Activated CD4-positive, alpha-beta T cell treated with anti-CD3 and anti-CD28 coated beads, Interleukin-2, amount 50 U/mL, for 4 hours (primary cell): ENCODE data around the gene MGAT5.
A peak's percentile ranks its signal among the peaks of the same experiment; 100 is the strongest.

Source experiments
- DNase-seq, 2 experiments: peaks; one replicate each; pipeline ENCODE4 v3.0.0-alpha.2; 2020

The MGAT5 gene

GRCh38 chr2:134406311-134406710 lies 152.4 kb downstream of the MGAT5 start:
- no peak for DNase-seq

DNA sequence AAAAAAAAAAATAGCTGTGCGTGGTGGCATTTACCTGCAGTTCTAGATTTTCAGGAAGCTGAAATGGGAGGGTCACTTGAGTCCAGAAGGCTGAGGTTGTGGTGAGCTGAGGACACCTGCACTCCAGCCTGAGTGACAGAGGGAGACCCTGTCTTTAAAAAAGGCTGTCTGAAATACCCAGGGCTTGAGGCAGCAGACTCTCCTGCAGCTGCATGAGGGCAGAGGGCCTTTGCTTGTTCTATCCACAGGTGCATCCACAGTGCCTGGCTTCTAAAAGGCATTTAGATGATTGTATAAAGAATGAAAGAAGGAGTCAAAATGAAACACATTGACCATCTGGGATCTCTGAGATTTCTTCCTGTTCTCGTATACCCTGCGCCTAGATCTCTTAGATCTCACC lies 152.9 kb downstream of the MGAT5 start:
- no peak for DNase-seq

DNA sequence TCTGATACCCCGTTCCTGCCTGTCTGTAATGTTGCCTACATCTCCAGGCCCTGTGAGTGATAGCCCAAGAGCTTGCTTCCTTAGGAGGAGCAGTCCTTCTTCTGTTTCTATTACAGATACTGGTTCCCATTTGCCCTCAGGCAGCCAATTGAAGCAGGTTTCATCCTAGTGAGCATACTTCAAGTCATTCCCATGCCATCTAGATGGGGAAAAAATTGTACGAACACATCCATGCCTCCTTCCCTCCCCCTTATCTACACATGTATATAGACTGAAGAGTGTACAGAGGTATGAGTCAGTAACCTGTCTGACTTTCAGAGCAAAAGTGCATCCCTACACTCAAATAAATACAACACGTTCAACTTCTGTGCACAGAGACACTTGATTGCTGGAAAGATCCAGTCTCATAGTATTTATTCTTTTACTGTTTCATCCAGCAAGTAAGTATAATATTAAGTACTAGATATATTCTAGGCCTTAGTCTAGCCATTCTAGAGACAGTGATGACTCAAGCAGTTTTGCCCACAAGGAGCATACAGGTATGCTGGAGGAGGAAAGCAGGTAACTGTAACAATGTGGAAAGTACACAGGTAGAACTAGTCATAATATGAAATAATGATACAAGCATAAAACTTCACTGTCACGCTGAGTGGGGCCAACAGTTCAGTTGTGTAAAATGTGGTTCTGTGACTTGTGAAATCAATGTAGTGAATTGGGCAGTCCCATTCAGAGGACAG lies 153.4 kb downstream of the MGAT5 start:
- no peak for DNase-seq

DNA sequence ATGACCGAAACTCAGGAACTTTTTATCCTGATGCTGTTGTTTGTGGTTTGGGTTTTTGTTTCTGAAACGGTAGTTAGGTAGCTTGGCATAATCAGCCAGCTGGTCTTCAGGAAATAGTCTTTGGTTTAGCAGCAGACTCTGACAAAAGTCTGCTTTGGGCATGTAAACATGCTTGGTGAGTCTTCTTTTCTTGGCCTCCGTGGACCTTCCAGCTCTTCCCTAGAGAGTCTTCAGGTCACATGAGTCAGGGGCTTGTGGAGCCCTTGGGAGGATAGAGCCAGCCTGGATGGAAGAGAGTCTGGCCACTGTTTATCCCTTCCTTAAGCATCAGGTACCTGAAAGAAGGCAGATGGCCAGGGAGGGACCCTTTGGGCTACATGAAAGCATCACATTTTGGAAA lies 154.5 kb downstream of the MGAT5 start:
- no peak for DNase-seq

DNA sequence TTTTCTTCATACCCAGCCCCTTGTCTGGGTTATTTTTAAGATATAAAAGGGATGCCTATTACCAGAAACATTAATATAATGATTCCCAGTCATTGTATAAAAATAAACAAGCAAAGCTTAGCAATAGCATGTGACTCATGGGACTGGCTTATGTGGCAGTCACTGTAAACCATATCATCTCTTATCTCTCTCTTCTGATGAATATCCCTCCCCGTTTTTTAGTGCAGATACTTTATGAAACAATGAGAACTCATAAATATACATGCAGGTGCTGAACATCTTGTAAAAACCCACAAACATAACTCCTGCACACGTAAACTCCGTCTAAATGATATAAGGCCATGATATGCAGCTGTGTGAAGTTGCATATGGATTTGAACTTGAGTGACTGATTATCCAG lies 154.9 kb downstream of the MGAT5 start:
- no peak for DNase-seq

- no peak for DNase-seq
Observed at GRCh38 chr2:134410006-134410405, 156.1 kb downstream of the MGAT5 start.

DNA sequence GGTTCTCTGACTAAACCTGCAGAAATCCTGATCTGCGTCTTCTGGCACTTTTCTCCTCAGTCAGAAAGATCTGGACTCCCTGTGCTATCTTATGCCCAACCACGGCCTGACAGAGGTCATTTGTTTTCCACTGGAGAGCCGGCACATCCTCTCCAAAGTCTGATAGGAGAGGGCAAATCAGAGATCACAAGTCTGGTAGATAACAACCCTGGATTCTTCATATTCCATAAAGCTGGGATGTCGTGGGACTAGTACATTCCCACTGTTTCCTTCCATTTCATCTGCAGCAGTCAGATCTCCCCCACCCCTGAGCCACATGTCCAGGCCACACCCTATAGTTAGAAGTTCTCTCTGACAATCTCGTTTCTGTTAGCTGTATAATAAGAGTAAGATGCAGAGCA lies 157.0 kb downstream of the MGAT5 start:
- no peak for DNase-seq

DNA sequence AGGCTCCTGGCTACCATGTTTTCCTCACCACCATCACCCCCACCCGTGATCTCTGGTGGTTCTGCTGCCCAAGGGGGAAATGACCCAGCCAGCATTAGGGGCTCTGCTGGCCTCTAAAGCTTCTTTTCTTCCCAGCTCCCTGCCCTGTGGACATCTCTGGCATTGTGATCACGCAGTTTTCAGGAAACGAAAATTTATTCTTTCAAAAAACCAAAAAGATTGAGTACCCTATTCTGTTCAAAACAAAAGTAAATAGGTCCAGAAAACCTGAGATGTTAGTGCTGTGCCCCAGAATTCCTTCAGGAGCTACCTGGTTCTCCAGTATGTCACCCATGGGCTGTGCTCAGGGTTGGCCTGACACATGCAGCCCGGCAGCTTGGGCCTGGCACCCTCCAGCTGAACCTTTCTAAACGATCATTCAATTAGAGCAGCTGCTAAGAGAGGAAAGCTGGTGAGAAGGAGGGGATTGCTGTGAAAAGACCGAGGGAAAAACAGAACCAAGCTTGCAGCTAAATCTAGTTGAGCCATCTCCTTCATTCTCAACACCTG lies 157.5 kb downstream of the MGAT5 start:
- no peak for DNase-seq

GRCh38 chr2:134411828-134412638 lies 158.2 kb downstream of the MGAT5 start:
- peak; percentile 51 to 54 for DNase-seq

- no peak for DNase-seq
Observed at GRCh38 chr2:134412639-134412999, 158.7 kb downstream of the MGAT5 start.

DNA sequence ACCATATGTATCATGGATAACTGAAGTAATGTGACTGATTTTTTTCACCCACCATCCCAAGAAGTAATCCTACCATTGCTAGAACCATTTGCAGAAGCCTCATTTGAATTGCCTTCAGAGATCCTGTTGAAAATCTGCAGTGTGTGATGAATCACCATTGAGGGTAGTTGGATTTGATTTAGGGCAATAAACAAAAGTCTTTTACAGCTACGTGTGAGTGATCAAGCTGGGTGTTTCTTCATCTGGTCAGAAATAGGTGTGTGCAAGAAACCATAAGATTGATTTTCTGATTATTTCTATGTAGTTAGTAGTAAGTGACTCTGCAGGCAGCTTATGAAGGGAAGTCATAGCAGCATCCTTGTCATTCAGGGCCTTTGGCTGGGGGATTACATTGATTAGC lies 159.6 kb downstream of the MGAT5 start:
- no peak for DNase-seq

DNA sequence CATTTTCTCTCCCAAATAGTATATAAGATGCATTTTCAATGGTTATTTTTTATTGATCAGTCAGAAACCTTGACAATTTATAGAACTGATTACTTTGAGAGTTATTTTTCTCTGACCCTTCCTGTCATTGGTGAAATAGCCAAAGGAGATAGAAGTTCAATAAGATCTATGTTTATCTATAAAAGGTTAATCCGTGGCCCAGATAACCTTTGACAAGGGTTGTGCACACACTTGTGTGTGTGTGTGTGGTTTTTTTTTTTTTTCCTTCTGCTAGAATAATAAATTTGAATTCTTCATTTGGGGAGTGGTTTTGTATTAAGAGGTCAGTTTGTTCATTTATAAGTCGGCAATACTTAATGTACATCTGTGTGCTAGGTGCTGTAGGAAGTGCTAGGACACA lies 160.0 kb downstream of the MGAT5 start:
- no peak for DNase-seq

DNA sequence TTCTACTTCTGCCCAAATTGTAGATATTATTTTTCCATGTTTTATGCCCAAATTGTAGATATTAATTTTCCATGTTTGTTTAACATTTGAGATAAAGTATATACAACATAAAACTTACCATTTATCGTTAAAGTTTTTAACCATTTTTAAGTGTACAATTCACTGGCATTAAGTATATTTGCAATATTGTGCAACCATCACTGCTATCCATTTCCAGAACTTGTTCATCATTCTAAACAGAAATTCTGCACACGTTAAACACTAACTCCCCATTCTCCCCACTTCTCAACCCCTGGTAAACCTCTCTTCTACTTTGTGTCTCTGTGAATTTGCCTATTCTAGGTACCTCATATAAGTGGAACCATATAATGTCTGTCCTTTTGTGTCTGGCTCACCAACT lies 162.1 kb downstream of the MGAT5 start:
- DNase-seq, result no peak

GRCh38 chr2:134416637-134417036 lies 162.8 kb downstream of the MGAT5 start:
- DNase-seq, result no peak

DNA sequence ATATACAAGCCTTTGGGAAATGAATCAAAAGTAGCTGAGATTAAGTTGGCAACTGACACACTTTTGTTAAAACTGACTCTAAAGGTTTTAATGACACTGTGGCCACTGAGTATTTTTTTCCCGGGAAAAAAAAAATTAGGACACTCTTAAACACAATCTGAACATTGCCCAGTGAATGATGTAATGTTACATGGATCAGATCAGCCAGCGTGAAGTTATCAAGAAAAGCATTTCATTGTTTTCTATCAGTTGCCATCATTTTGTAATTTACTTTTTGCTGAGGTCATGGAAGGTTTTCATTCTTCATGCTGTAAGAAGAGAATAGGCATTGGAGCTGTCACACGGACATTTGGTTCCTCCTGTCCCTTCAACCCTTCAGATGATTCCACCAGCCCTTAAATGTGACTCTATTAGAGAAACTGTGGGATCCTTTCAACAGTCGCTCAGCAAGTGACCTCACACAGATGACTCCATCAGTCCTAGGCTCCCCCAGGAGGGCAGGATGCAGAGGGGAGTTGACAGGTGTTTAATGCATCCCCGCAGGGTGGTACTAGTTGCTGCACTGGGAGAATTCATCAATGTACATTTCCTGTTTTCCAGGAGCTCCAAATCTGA lies 164.2 kb downstream of the MGAT5 start:
- DNase-seq, result no peak

- no peak for DNase-seq
Observed at GRCh38 chr2:134420259-134420658, 166.4 kb downstream of the MGAT5 start.

DNA sequence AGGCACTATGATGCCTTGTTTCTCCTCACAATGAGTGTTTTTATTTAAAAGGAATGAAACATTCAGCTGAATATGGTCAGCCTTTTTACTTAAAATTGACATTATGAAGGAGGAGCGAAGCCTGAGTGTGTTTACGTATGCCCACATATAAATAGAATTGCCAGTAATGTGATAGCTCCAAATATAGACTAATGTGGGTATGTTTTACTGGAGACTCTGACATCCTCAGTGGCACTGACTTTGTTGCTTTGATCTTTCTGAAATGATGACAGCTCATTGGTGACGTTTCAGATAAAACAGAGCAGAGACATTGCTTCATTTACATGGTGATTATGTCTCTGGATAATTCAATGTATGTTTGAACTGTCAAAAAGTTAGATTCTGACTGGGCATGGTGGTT lies 167.0 kb downstream of the MGAT5 start:
- no peak for DNase-seq

DNA sequence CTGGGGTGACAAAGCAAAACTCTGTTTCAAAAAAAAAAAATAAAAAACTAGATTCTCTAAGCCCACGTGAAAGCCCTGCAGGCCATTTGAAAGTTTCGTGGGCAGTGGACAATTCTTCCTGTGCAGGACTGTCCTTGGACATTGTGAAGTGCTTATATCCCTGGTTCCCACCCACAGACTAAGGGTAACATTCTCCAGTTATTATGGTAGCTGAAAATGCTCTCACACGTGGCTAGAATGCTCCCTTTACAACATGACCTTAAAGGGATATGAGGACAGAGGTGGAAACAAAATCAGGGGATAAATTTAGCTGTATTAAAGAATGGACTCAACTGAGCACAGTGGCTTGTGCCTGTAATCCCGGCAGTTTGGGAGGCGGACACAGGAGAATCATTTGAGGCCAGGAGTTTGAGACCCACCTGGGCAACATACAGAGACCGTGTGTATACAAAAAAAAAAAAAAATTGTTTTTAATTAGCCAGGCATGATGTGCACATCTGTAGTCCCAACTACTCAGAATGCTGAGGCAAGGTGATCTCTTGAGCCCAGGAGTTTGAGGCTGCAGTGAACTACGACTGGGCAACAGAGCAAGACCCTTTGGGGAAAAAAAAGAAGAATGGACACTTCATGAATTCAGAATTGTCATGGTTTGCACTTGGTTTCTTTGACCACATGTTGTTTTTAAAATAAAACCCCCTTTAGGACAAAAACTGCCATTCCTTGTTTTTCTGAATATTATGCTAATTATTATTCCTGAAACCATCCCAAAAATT lies 167.9 kb downstream of the MGAT5 start:
- no peak for DNase-seq

- no peak for DNase-seq
Observed at GRCh38 chr2:134425724-134426496, 172.0 kb downstream of the MGAT5 start.

- DNase-seq, result no peak
Observed at GRCh38 chr2:134426721-134427120, 172.8 kb downstream of the MGAT5 start.

DNA sequence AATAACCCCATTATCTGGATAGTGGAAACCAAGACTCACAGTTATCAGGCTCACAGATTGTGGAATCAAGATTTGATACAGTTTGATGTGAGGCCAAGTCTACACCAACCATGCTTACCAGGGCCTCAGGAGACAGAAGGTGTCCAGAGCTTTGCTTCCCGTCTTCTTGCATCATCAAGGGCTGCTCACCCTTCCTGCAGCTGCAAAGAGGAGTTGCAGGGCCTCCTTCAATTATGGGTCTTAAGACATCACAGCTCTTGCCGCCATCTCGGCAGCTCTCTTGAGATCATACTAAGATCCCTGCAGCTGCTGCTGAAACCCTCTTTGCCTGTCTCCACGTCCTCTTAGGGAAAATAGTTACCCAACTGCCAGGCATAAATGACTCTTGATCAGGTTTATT lies 176.0 kb downstream of the MGAT5 start:
- DNase-seq, result no peak

- no peak for DNase-seq
Observed at GRCh38 chr2:134431838-134432434, 178.1 kb downstream of the MGAT5 start.
